NCI-H1417 treated with DMSO at 0.1 percent for 48 hours (cell line): Measurements from ENCODE around the gene KRTAP3-3.
"Not testable (repeated sequence)": the region's sequence is repeated elsewhere in the genome, so short reads cannot be mapped to it uniquely, and the experiment has no call there.

Experiments used
- DNase-seq: peaks from one replicate; lab custom pipeline; 2025; lab: John Stamatoyannopoulos, UW

KRTAP3-3 gene

GRCh38 chr17:41004397-41004796 lies 10.4 kb upstream of the KRTAP3-3 start:
- DNase-seq: no peak

- DNase-seq: no peak
These were observed 10.0 kb upstream of the KRTAP3-3 start for GRCh38 chr17:41003926-41004325.

GRCh38 chr17:41002814-41003213 lies 8.8 kb upstream of the KRTAP3-3 start:
- DNase-seq: no peak

- DNase-seq: no peak
These were observed 7.8 kb upstream of the KRTAP3-3 start for GRCh38 chr17:41001795-41002194.

- DNase-seq: not testable (repeated sequence)
These were observed 5.6 kb upstream of the KRTAP3-3 start, which contains the start of gene KRTAP3-2 for GRCh38 chr17:40999563-40999962. Gene KRTAP3-2 (minus strand): TSS chr17:40999906. CDS start chr17:40999853, 53 bp downstream.

- no peak for DNase-seq
These were observed 3.4 kb upstream of the KRTAP3-3 start for GRCh38 chr17:40997361-40997760.

- no peak for DNase-seq
These were observed 2.9 kb upstream of the KRTAP3-3 start for GRCh38 chr17:40996829-40997228.

- DNase-seq: no peak
These were observed 1.2 kb upstream of the KRTAP3-3 start for GRCh38 chr17:40995116-40995515.

GRCh38 chr17:40993084-40993483 lies 880 bp downstream of the KRTAP3-3 start:
- DNase-seq: no peak

- no peak for DNase-seq
These were observed 1.3 kb downstream of the KRTAP3-3 start for GRCh38 chr17:40992666-40993065.

GRCh38 chr17:40986920-40987319 lies 7.0 kb downstream of the KRTAP3-3 start:
- no peak for DNase-seq

- no peak for DNase-seq
These were observed 9.7 kb downstream of the KRTAP3-3 start, which contains the start of gene KRT40 for GRCh38 chr17:40984226-40984625. Gene KRT40 (minus strand): TSS chr17:40984326. CDS start chr17:40984273, 53 bp downstream.

- DNase-seq: no peak
These were observed 12.8 kb downstream of the KRTAP3-3 start for GRCh38 chr17:40981115-40981514.

GRCh38 chr17:40980596-40980995 lies 13.4 kb downstream of the KRTAP3-3 start:
- no peak for DNase-seq

GRCh38 chr17:40980117-40980516 lies 13.8 kb downstream of the KRTAP3-3 start:
- no peak for DNase-seq

GRCh38 chr17:40978575-40979151 lies 15.3 kb downstream of the KRTAP3-3 start:
- no peak for DNase-seq

GRCh38 chr17:40975516-40975915 lies 18.4 kb downstream of the KRTAP3-3 start:
- no peak for DNase-seq

- DNase-seq: no peak
These were observed 19.6 kb downstream of the KRTAP3-3 start for GRCh38 chr17:40974366-40974765.

GRCh38 chr17:40967582-40967981 lies 26.4 kb downstream of the KRTAP3-3 start:
- DNase-seq: no peak

GRCh38 chr17:40966848-40967247 lies 27.1 kb downstream of the KRTAP3-3 start, which contains the start of gene KRT39:
Gene KRT39 (minus strand): TSS chr17:40966948. CDS start chr17:40966856, 92 bp downstream.
- DNase-seq: no peak

- no peak for DNase-seq
These were observed 30.1 kb downstream of the KRTAP3-3 start for GRCh38 chr17:40963838-40964237.

- no peak for DNase-seq
These were observed 31.9 kb downstream of the KRTAP3-3 start for GRCh38 chr17:40962059-40962561.

GRCh38 chr17:40961591-40961990 lies 32.4 kb downstream of the KRTAP3-3 start:
- DNase-seq: no peak

GRCh38 chr17:40960144-40960543 lies 33.8 kb downstream of the KRTAP3-3 start:
- no peak for DNase-seq
